ENCODE results near the gene MAN2A1.
A peak's percentile ranks its signal among the peaks of the same experiment; 100 is the strongest.

The MAN2A1 gene

GRCh38 chr5:109718632-109719031 lies 28.9 kb downstream of the MAN2A1 start:
- no peak for TF ChIP-seq POLR2AphosphoS5 (IDR thresholded peaks at IDR 0.05; ENCODE audit: borderline replicate concordance, low read depth, low read length)
- TF ChIP-seq EZH2 (IDR thresholded peaks at IDR 0.05) = no peak
- TF ChIP-seq FOXP2 (optimal IDR thresholded peaks at IDR 0.05; ENCODE audit: control extremely low read depth, extremely low read length, insufficient read depth) = no peak
- Histone ChIP-seq H3K27ac (no peak overlapping the region), H3K36me3 (ENCODE audit: insufficient read depth, low read length) (no peaks in the 10 kb centered on the region), H3K9ac (ENCODE audit: insufficient read length) (no peak overlapping the region), H3K4me3 (no peak overlapping the region), H3K9me3 (ENCODE audit: low read depth, low read length) (no peaks in the 10 kb centered on the region)
- no peak for DNase-seq (ENCODE audit: low read depth, low spot score)

DNA sequence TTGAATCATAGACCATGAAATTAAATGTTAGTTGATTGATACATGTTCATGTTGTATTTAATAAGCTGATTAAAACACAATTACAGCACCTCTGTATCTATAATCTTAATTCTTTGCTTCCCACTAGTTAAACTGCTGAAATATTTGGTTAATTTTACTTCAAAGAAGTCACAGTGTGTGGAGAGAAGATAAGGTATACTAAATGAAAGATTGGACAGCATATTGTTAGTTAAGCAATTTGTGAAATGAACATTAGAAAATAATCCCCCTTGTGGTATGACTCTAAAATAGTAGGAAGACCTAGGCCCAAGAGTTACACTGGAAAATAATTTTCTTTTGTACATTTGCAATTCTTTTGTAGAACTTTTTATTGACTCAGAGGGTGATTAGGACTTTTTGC lies 30.3 kb downstream of the MAN2A1 start:
- Histone ChIP-seq H3K9ac (ENCODE audit: insufficient read length) (no peak overlapping the region), H3K27ac (no peak overlapping the region), H3K9me3 (ENCODE audit: low read depth, low read length) (no peaks in the 10 kb centered on the region), H3K36me3 (ENCODE audit: insufficient read depth, low read length) (no peaks in the 10 kb centered on the region), H3K4me3 (no peak overlapping the region)
- TF ChIP-seq POLR2AphosphoS5 (IDR thresholded peaks at IDR 0.05; ENCODE audit: borderline replicate concordance, low read depth, low read length) (no peak), EZH2 (IDR thresholded peaks at IDR 0.05) (no peak), FOXP2 (optimal IDR thresholded peaks at IDR 0.05; ENCODE audit: control extremely low read depth, extremely low read length, insufficient read depth) (no peak)
- no peak for DNase-seq (ENCODE audit: low read depth, low spot score)

- TF ChIP-seq EZH2 (IDR thresholded peaks at IDR 0.05) = no peak
- TF ChIP-seq POLR2AphosphoS5 (IDR thresholded peaks at IDR 0.05; ENCODE audit: borderline replicate concordance, low read depth, low read length) = no peak
- TF ChIP-seq FOXP2 (optimal IDR thresholded peaks at IDR 0.05; ENCODE audit: control extremely low read depth, extremely low read length, insufficient read depth) = no peak
- Histone ChIP-seq H3K9ac (ENCODE audit: insufficient read length) (no peak overlapping the region), H3K9me3 (ENCODE audit: low read depth, low read length) (no peaks in the 10 kb centered on the region), H3K4me3 (no peak overlapping the region), H3K36me3 (ENCODE audit: insufficient read depth, low read length) (no peaks in the 10 kb centered on the region), H3K27ac (no peak overlapping the region)
- DNase-seq (ENCODE audit: low read depth, low spot score) = no peak
Observed at GRCh38 chr5:109721741-109722140, 32.0 kb downstream of the MAN2A1 start.

DNA sequence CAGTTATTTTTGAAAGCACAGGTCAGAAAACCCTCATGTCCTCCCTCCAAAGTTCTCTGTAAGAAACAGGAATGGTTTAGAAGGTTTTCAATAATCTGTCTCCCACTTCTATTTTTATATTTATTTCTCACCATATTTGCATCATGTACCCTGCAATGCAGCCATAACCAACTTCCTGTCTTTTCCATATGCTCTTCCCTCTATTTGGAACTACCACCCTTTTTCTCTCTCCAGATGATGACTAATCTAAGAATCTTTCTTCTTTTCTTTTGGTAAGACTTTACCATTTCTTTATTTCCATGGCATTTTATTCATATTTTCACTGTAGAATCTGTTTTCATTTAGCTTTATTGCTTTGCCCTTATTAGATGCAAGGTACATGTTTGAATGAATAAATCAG lies 33.9 kb downstream of the MAN2A1 start:
- H3K36me3 ChIP-seq (ENCODE audit: insufficient read depth, low read length) = no peaks in the 10 kb centered on the region
- no peak overlapping the region for H3K9ac ChIP-seq (ENCODE audit: insufficient read length)
- DNase-seq (ENCODE audit: low read depth, low spot score) = no peak
- H3K9me3 ChIP-seq (ENCODE audit: low read depth, low read length) = no peaks in the 10 kb centered on the region
- H3K4me3 ChIP-seq = no peak overlapping the region
- H3K27ac ChIP-seq = peak overlapping the region; percentile 22; the same call in 1 of the 2 replicates
- TF ChIP-seq EZH2 (IDR thresholded peaks at IDR 0.05) (no peak), POLR2AphosphoS5 (IDR thresholded peaks at IDR 0.05; ENCODE audit: borderline replicate concordance, low read depth, low read length) (no peak), FOXP2 (optimal IDR thresholded peaks at IDR 0.05; ENCODE audit: control extremely low read depth, extremely low read length, insufficient read depth) (no peak)

GRCh38 chr5:109725135-109725534 lies 35.4 kb downstream of the MAN2A1 start:
- H3K36me3 ChIP-seq (ENCODE audit: insufficient read depth, low read length) = no peaks in the 10 kb centered on the region
- H3K9ac ChIP-seq (ENCODE audit: insufficient read length) = no peak overlapping the region
- TF ChIP-seq FOXP2 (optimal IDR thresholded peaks at IDR 0.05; ENCODE audit: control extremely low read depth, extremely low read length, insufficient read depth) (no peak), EZH2 (IDR thresholded peaks at IDR 0.05) (no peak)
- H3K9me3 ChIP-seq (ENCODE audit: low read depth, low read length) = no peaks in the 10 kb centered on the region
- H3K4me3 ChIP-seq = no peak overlapping the region
- no peak for DNase-seq (ENCODE audit: low read depth, low spot score)
- no peak overlapping the region for H3K27ac ChIP-seq

DNA sequence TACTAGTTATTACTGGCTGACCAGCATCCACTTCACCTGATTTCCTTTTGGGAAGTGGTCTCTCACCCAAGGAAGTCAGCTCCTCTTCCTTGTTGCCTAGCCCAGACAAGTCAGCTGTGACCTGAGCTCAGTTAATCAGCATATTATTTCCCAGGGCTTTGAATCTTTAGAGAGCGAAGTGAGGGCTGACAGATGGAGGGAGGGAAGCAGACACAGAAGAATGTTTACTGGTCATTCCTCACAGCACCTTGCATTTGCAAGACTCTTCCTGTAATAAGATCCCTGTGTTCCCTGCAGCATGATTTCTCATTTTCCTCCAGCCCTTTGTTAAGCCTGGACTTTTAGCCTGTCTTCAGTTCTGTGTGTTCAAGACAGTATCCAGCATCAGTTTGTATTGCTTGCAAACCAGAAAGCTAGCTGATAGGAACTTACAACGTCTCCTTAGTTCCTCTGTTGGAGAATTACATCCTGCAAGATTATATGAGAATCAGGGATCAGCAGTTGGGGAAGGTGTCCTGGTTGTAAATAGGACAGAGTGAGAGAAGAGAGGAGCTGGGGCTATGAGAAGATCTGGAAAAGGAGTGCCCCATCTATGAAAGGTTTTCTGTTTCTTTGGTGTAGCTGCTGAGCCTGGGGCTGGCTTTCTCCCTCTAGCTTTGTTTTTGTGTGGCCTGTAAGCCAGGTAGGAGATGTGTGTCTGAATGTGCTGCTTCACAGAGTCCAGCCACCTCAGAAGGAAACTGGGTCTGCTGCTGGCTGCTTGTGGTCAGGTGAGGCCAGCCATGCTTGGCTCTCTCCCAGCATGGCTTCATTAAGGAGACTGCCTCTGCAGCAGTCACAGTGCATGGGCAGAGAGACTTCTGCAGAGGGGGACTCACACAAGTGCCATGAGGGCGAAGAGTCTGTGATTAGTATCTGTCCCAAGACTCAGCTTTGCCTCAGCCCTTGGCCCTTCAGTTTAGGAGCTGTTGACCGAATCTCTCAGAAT lies 50.3 kb downstream of the MAN2A1 start:
- H3K27ac ChIP-seq = no peak overlapping the region
- no peaks in the 10 kb centered on the region for H3K9me3 ChIP-seq (ENCODE audit: low read depth, low read length)
- DNase-seq (ENCODE audit: low read depth, low spot score) = no peak
- H3K36me3 ChIP-seq (ENCODE audit: insufficient read depth, low read length) = no peaks in the 10 kb centered on the region; the same call in 1 of the 2 replicates
- no peak for TF ChIP-seq POLR2AphosphoS5 (IDR thresholded peaks at IDR 0.05; ENCODE audit: borderline replicate concordance, low read depth, low read length)
- TF ChIP-seq FOXP2 (optimal IDR thresholded peaks at IDR 0.05; ENCODE audit: control extremely low read depth, extremely low read length, insufficient read depth) = no peak
- TF ChIP-seq EZH2 (IDR thresholded peaks at IDR 0.05) = no peak
- no peak overlapping the region for H3K9ac ChIP-seq (ENCODE audit: insufficient read length)
- no peak overlapping the region for H3K4me3 ChIP-seq

DNA sequence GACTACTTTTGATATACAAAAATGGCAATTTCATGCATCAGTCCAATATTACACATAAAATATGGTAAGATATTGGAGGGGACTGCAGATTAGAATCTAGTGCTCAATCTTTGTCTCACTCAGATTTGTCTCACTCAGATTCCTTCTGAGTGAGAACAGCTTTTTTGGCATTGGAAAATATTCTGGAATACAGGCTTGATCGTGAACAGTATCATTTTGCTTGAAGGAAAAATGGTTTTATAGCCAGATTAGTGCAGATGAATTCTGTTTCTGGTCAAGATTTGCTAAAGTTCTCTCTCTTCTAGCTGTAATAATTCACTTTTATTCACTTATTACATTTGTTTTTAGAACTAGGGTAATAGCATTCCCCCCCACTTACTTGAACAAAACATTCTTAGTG lies 51.2 kb downstream of the MAN2A1 start:
- Histone ChIP-seq H3K36me3 (ENCODE audit: insufficient read depth, low read length) (no peaks in the 10 kb centered on the region; the same call in 1 of the 2 replicates), H3K9ac (ENCODE audit: insufficient read length) (no peak overlapping the region), H3K4me3 (no peak overlapping the region), H3K27ac (no peak overlapping the region), H3K9me3 (ENCODE audit: low read depth, low read length) (no peaks in the 10 kb centered on the region)
- DNase-seq (ENCODE audit: low read depth, low spot score) = no peak
- TF ChIP-seq FOXP2 (optimal IDR thresholded peaks at IDR 0.05; ENCODE audit: control extremely low read depth, extremely low read length, insufficient read depth) (no peak), POLR2AphosphoS5 (IDR thresholded peaks at IDR 0.05; ENCODE audit: borderline replicate concordance, low read depth, low read length) (no peak), EZH2 (IDR thresholded peaks at IDR 0.05) (no peak)

GRCh38 chr5:109741390-109741789 lies 51.7 kb downstream of the MAN2A1 start:
- H3K4me3 ChIP-seq = no peak overlapping the region
- TF ChIP-seq POLR2AphosphoS5 (IDR thresholded peaks at IDR 0.05; ENCODE audit: borderline replicate concordance, low read depth, low read length) = no peak
- no peak for TF ChIP-seq FOXP2 (optimal IDR thresholded peaks at IDR 0.05; ENCODE audit: control extremely low read depth, extremely low read length, insufficient read depth)
- no peak for TF ChIP-seq EZH2 (IDR thresholded peaks at IDR 0.05)
- no peaks in the 10 kb centered on the region; the same call in 1 of the 2 replicates for H3K36me3 ChIP-seq (ENCODE audit: insufficient read depth, low read length)
- no peaks in the 10 kb centered on the region for H3K9me3 ChIP-seq (ENCODE audit: low read depth, low read length)
- DNase-seq (ENCODE audit: low read depth, low spot score) = no peak
- H3K9ac ChIP-seq (ENCODE audit: insufficient read length) = no peak overlapping the region
- no peak overlapping the region for H3K27ac ChIP-seq

Measured in SK-N-MC (cell line).